ENCODE data around the gene PHPT1.
"Not testable (repeated sequence)": the region's sequence is repeated elsewhere in the genome, so short reads cannot be mapped to it uniquely, and the experiment has no call there.

PHPT1 gene

DNA sequence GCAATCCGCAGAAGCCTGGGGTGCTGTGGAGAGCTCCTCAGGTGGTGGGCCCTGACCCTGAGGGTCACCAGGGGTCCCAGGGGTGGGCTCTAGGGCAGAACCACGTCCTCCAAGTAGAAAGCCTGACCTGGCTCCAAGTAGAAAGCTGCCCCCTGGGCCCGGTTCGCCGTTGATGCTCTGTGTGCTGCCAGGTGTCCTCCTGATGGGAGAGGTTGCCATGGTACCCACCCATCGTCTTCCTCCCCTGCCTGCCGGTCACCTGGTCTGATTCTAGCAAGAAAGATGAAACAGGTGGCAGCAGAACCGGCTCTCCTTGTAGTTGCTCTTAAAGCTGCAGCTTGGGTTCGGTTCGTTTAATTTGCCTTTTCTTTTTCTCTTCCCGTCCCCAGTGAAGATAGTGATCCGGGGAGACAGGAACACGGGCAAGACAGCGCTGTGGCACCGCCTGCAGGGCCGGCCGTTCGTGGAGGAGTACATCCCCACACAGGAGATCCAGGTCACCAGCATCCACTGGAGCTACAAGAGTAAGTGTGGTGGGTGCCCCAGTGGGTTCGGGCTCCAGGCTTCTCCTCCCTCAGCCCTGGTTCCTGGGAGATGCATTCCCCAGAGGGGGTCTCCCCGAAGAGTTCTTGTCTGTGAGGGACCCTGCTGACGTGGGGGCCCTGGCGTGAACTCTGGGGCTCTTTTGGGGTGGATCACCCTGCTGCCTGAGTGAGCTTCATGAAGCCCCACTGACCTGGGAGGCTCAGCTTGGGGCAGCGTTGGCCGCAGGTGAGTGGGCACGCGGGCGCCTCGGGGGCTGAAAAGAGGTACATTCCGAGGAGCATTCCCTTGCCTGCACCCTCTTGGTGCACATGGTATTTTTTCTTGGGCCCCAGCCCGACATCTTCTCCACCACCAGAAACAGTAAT, 25.8 kb upstream of the PHPT1 start:
- DNase-seq (ENCODE audit: low read depth in 1 of 2, low spot score in 1 of 2): no peak

DNA sequence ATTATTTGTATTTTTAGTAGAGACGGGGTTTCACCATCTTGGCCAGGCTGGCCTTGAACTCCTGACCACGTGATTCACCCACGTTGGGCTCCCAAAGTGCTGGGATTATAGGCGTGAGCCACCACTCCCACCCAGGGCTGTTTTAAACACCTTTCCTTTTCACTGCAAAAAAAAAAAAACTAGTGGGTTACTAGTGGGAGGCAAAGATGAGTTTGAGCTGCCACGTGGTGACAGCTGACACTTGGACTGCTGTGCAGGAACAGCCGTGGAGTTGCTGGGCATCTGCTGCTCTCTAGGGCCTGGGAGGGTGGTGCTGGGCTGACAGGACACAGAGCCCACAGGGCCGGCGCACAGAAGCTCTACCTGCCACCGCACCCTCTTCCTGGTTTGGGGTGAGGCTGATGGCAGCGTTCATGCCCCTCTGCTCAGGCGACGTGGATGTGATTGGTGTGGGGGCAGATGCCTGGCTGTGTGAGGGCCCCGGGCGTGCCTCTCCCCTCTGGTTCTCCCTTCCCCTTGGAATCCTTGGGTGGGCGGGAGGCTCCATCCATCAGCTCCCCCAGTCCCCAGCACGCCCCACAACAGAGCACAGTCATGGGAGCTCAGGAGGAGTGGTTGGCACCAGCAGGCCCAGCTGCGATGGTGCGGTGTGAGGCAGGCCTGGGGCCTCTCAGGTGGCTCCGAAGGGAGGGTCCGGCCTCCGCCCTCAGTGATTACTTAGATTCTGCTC, 24.5 kb upstream of the PHPT1 start:
- no peak for DNase-seq (ENCODE audit: low read depth in 1 of 2, low spot score in 1 of 2)

DNA sequence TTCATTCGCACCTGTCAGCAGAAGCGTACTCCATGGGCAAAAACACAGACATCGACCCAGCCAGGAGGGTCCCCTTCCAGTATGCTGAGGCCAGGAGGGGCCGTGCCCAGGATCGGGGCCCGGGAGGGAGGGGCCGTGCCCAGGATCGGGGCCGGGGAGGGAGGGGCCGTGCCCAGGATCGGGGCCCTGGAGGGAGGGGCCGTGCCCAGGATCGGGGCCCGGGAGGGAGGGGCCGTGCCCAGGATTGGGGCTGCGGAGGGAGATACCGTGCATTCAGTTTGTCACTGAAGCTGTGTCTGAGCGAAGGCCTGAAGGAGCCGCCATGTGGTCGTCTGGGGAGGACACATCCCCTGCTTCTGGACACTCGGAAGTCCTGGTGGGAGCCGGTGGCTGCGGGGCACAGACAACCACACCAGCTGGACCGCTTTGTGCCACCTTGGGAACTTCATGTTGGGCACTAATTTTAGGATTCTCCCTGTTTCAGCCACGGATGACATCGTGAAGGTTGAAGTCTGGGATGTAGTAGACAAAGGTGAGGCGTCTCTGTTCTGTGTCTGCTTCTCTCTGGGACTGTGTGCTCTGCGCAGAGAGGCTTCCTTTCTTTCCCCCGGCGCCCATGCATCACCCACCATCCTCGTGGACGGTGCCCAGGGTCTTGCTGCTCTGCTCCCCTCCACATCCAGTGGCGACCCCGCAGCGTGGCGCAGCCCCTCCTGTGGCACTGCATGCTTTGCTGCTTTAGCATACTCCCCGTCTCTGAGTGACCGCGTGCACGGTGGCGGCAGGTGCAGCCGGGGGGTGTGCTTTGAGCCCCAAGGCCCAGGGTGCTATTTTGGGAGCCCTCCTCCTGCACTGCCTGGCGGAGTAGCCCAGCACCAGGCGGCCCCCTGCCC, 23.7 kb upstream of the PHPT1 start:
- no peak for DNase-seq (ENCODE audit: low read depth in 1 of 2, low spot score in 1 of 2)

GRCh38 chr9:136826188-136826541, 23.0 kb upstream of the PHPT1 start:
- DNase-seq (ENCODE audit: low read depth in 1 of 2, low spot score in 1 of 2): no peak

DNA sequence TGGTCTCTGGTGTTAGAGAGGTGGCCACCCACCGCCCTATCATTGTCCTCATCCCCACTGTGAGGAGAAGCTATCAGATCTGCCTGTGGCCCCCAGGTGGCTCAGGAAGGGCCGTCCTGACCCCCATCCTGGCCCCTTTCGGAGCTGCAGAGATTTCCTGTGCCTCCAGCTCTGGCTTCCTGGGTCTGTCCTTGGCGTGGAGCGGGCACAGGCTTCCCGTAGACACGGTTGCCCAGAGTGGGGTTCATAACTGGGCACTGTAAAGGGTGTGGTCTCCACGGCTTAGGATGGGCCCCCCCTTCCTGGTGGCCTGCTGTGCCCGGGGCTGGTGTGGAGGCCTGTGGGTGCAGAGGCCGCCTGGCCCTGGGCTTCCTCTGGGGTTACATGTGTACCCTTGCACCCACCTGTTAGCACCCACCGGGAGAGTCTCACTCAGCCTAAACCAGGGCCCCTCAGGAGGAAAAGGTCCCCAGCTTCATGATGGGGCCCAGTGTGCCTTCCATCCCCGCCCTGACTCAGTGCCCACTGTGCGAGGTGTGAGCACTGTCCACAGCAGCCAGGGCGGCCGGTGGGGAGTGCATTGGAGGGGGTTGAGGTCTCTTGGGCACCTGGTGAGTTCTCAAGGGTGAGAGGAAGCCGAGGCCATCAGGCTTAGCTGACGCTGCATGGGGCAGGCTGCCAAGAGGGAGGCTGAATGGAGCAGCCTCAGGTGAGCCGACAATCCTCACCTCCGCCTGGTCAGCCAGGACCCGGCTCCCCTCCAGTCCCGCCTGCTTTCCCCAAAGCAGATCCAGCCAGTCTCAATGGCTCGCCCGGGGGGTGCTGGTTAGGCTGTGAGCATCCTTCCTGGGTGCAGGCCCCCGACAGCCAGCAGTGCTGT, 22.3 kb upstream of the PHPT1 start:
- DNase-seq (ENCODE audit: low read depth in 1 of 2, low spot score in 1 of 2): no peak

GRCh38 chr9:136827794-136828473, 21.3 kb upstream of the PHPT1 start:
- DNase-seq (ENCODE audit: low read depth in 1 of 2, low spot score in 1 of 2): no peak

GRCh38 chr9:136828474-136829140, 20.6 kb upstream of the PHPT1 start:
- no peak for DNase-seq (ENCODE audit: low read depth in 1 of 2, low spot score in 1 of 2)

- DNase-seq (ENCODE audit: low read depth in 1 of 2, low spot score in 1 of 2): no peak
Observed at GRCh38 chr9:136829412-136829811, 19.8 kb upstream of the PHPT1 start.

GRCh38 chr9:136829981-136830885, 19.0 kb upstream of the PHPT1 start:
- no peak for DNase-seq (ENCODE audit: low read depth in 1 of 2, low spot score in 1 of 2)

GRCh38 chr9:136831002-136831719, 18.0 kb upstream of the PHPT1 start:
- no peak for DNase-seq (ENCODE audit: low read depth in 1 of 2, low spot score in 1 of 2)

GRCh38 chr9:136831720-136832104, 17.5 kb upstream of the PHPT1 start:
- no peak for DNase-seq (ENCODE audit: low read depth in 1 of 2, low spot score in 1 of 2)

GRCh38 chr9:136832581-136832980, 16.6 kb upstream of the PHPT1 start:
- no peak for DNase-seq (ENCODE audit: low read depth in 1 of 2, low spot score in 1 of 2)

DNA sequence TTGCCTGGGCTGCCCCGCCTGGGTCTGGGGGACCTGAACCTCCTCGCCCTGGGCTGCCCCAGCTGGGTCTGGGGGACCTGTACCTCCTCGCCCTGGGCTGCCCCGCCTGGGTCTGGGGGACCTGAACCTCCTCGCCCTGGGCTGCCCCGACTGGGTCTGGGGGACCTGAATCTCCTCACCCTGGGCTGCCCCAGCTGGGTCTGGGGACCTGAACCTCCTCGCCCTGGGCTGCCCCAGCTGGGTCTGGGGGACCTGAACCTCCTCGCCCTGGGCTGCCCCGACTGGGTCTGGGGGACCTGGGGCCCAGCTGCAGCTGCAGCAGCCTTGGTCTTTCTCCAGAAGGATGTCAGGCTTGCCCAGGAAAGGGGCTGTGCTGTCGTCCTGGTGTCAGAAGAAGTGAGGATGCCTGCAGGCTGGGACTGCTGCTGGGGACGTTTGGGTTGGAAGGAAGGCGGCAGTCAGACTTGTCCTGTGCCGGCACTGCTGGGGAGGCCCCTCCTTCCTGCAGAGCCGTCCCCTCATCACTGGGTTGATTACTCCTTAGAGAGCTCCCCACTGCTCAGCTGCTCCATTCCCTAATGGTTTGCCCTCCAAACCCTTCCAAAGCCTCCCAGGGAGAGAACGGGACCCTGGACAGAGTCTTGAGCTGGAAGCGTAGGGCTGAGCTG, 15.7 kb upstream of the PHPT1 start:
- DNase-seq (ENCODE audit: low read depth in 1 of 2, low spot score in 1 of 2): not testable (repeated sequence)

DNA sequence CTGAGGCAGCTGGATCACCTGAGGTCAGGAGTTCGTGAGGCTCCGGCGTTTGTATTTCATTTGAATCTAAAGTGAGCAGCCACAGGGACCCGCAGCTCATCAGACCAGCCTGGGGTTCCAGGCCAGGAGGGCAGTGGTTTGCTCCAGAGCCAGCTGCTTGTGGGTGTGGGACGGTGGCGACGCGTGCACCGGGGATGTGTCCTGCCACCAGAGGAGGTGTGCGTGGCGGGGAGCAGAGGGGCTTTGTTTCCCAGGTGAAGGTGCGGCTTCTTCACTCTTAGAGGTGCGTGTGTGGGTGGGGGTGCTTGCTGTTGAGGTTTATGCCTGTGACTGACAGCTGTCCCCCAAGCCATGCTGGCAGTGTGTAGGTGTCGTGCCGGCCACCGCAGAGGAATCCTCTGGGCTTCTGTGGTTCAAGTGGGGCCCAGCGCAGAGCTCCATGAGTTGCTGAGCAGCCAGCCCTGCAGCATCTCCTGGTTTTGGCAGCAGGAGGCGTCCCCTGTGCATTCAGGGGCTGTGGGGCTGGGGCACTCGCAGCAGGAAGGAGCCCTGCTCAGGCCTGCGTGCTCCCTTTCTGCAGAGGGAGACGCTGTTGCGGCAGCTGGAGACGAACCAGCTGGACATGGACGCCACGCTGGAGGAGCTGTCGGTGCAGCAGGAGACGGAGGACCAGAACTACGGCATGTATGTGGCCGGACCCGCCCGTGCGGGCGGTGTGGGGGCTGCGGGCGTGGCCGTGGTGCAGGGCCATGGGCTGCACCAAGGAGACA, 13.9 kb upstream of the PHPT1 start:
- no peak for DNase-seq (ENCODE audit: low read depth in 1 of 2, low spot score in 1 of 2)

DNA sequence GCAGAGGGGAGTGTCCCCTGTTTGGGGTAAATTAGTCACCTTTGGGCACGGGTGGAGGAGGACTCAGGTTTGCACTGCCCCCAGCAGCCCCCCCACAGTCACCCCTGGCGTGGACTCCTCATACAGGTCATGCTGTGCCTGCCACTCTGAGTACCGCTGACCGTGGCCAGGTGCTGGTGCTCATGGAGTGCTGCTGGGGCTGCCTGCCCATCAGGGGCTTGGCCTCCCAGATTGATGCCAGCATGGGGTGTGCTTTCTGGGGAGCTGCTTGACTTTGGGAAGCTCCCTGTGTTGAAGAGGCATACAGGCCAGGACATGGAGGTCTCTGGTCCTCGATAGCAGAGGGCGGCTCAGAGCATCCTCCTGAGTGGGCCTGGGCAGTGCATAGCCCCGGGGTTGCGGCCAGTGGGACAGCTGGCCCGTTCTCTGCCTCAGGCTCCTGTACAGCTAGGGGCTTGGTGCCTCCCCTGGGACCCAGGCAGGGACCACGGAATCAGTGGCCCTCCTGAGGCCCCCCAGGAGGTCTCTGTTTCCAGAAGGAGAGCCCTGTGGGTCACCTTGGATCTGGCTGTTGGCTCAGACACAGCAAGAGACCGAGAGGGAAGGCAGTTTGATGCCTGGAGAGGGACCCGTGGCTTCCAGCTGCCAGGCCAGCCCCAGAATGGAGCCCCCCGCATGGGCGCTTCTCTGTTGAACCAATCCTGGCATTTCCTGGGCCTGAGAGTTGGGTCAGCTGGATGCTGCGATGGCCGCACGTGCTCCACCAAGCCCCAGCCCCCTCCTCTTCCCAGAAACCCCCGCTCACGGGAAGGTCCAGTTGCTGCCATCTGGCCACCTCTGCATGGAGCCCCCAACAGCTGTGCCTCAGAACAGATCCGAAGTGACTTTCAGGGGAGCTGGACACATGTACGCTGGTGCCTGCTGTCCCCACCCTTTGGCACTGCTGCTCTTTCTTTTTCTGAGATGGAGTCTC, 13.0 kb upstream of the PHPT1 start:
- no peak for DNase-seq (ENCODE audit: low read depth in 1 of 2, low spot score in 1 of 2)

Data from activated CD4-positive, alpha-beta T cell treated with anti-CD3 and anti-CD28 coated beads, Interleukin-2, amount 50 U/mL, for 24 hours (primary cell).